ENCODE results near the gene DLG1. TPM values are rescaled to one million over a fixed set of nuclear protein-coding genes. Genes with fewer than 3 reads are reported as not detected.

DLG1 gene
- total RNA-seq, 2 experiments from 2014 or later: 72.2 to 76.6 TPM

- DNase-seq (no peak), ATAC-seq (peak; percentile 44)
- Mint-ChIP-seq H3K36me3 (ENCODE audit: low read depth) (no peaks in the 10 kb centered on the region), H3K4me3 (peak overlapping the region; percentile 20), H3K4me1 (ENCODE audit: low read depth) (peaks cover 21% of the 10 kb centered on the region), H3K27me3 (ENCODE audit: low read depth) (peaks cover 3% of the 10 kb centered on the region), H3K27ac (peak overlapping the region; percentile 36), H3K9me3 (ENCODE audit: insufficient read depth) (no peaks in the 10 kb centered on the region)
- ChIA-PET CTCF (interaction anchor here (1.2 to 1.6 kb wide), 3 partner anchors 8 to 164 kb away, joined by 3 to 7 read pairs (median 3); no protein-coding TSS in a partner anchor), POLR2A (no interaction called here)
Measured at GRCh38 chr3:197023241-197023997, 275.0 kb downstream of the DLG1 start.

GRCh38 chr3:197022405-197023231 lies 275.8 kb downstream of the DLG1 start:
- peak overlapping the region; percentile 20 for H3K4me3 Mint-ChIP-seq
- CTCF ChIA-PET: interaction anchor here (0.9 to 1.6 kb wide), 4 partner anchors 9 to 165 kb away, joined by 3 to 7 read pairs (median 3); no protein-coding TSS in a partner anchor
- ATAC-seq (no peak), DNase-seq (no peak)
- H3K4me1 Mint-ChIP-seq (ENCODE audit: low read depth): peaks cover 19% of the 10 kb centered on the region
- POLR2A ChIA-PET: no interaction called here
- peak overlapping the region; percentile 36 for H3K27ac Mint-ChIP-seq
- H3K36me3 Mint-ChIP-seq (ENCODE audit: low read depth): no peaks in the 10 kb centered on the region
- peaks cover 3% of the 10 kb centered on the region for H3K27me3 Mint-ChIP-seq (ENCODE audit: low read depth)
- no peaks in the 10 kb centered on the region for H3K9me3 Mint-ChIP-seq (ENCODE audit: insufficient read depth)

DNA sequence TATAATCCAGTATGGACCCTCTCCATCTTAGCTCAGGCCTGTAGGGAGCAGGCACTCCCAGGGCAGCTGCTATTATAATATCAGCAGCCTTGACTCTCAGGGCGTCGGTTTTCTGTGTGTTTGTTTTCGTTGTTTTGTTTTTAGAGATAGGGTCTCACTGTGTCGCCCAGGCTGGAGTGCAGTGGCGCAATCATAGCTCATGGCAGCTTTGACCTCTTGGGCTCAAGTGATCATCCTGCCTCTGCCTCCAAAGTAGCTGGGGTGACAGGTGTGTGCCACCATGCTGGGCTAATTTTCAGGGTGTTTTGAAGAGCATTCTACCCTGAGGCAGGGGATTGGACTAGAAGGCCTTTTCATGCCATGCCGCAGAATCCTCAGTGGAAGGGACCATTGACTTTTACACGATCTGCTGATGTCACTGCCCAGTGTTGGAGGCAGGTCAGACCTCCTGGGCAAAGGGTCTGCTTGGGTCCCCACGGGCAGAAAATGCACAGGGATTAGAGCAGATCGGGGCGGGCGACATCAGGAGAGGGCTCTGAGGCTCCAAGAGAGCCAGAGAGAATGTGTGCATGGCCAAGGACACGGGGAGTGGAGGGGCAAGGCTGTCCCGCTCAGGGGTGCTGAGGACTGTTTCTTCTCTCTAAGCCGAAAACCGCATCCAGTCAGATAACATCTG lies 276.5 kb downstream of the DLG1 start:
- Mint-ChIP-seq H3K4me3 (no peak overlapping the region), H3K9me3 (ENCODE audit: insufficient read depth) (no peaks in the 10 kb centered on the region), H3K36me3 (ENCODE audit: low read depth) (no peaks in the 10 kb centered on the region), H3K27me3 (ENCODE audit: low read depth) (peaks cover 3% of the 10 kb centered on the region), H3K4me1 (ENCODE audit: low read depth) (peaks cover 19% of the 10 kb centered on the region), H3K27ac (no peak overlapping the region)
- DNase-seq (no peak), ATAC-seq (no peak)
- ChIA-PET POLR2A (no interaction called here), CTCF (interaction anchor here (0.9 to 1.6 kb wide), 3 partner anchors 10 to 166 kb away, joined by 3 to 7 read pairs (median 3); no protein-coding TSS in a partner anchor)

DNA sequence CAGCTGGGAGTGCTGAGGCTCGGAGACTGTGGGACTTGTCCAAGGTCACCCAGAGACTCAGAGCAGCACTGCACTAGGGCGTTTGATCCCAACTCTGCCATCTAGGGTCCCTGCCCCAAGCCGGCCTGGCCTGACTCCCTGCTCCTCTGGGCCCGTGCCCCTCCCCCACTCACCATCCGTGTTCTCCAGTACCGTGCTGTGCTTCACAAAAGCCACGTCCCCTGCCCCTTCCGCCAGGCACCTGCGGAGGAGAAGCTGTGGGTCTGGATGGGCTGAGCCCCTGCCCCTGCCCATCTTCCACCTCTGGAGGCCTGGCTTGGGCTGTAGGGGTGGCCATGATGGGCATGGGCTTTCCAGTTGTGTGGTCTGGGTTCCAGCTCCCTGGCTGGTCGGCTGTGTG lies 277.2 kb downstream of the DLG1 start:
- Mint-ChIP-seq H3K27ac (no peak overlapping the region), H3K4me3 (no peak overlapping the region), H3K9me3 (ENCODE audit: insufficient read depth) (no peaks in the 10 kb centered on the region), H3K36me3 (ENCODE audit: low read depth) (no peaks in the 10 kb centered on the region), H3K4me1 (ENCODE audit: low read depth) (peaks cover 19% of the 10 kb centered on the region), H3K27me3 (ENCODE audit: low read depth) (peaks cover 3% of the 10 kb centered on the region)
- ChIA-PET CTCF (interaction anchor here (1.5 kb wide), 1 partner anchor 8 kb away, joined by 7 read pairs; no protein-coding TSS in a partner anchor), POLR2A (no interaction called here)
- ATAC-seq: no peak
- DNase-seq: no peak

- no peak overlapping the region for H3K4me3 Mint-ChIP-seq
- ChIA-PET POLR2A (interaction anchor here (0.6 to 1.4 kb wide), 2 partner anchors 12 to 17 kb away, joined by 3 to 5 read pairs; no protein-coding TSS in a partner anchor), CTCF (interaction anchor here (0.9 kb wide), 1 partner anchor 9 kb away, joined by 3 read pairs; no protein-coding TSS in a partner anchor)
- peaks cover 3% of the 10 kb centered on the region for H3K27me3 Mint-ChIP-seq (ENCODE audit: low read depth)
- no peaks in the 10 kb centered on the region for H3K36me3 Mint-ChIP-seq (ENCODE audit: low read depth)
- ATAC-seq (no peak), DNase-seq (no peak)
- no peak overlapping the region for H3K27ac Mint-ChIP-seq
- H3K4me1 Mint-ChIP-seq (ENCODE audit: low read depth): peaks cover 19% of the 10 kb centered on the region
- H3K9me3 Mint-ChIP-seq (ENCODE audit: insufficient read depth): no peaks in the 10 kb centered on the region
Measured at GRCh38 chr3:197019535-197019934, 278.9 kb downstream of the DLG1 start.

GRCh38 chr3:197019021-197019420 lies 279.4 kb downstream of the DLG1 start:
- Mint-ChIP-seq H3K27ac (no peak overlapping the region), H3K4me3 (no peak overlapping the region), H3K27me3 (ENCODE audit: low read depth) (peaks cover 3% of the 10 kb centered on the region), H3K4me1 (ENCODE audit: low read depth) (peaks cover 19% of the 10 kb centered on the region), H3K36me3 (ENCODE audit: low read depth) (no peaks in the 10 kb centered on the region), H3K9me3 (ENCODE audit: insufficient read depth) (no peaks in the 10 kb centered on the region)
- ChIA-PET CTCF (interaction anchor here (0.9 to 1.1 kb wide), 2 partner anchors 9 to 10 kb away, joined by 3 to 4 read pairs; partner anchors contain the start of gene MELTF), POLR2A (interaction anchor here (0.6 to 1.4 kb wide), 2 partner anchors 12 to 16 kb away, joined by 3 to 5 read pairs; no protein-coding TSS in a partner anchor)
- no peak for ATAC-seq
- DNase-seq: no peak

DNA sequence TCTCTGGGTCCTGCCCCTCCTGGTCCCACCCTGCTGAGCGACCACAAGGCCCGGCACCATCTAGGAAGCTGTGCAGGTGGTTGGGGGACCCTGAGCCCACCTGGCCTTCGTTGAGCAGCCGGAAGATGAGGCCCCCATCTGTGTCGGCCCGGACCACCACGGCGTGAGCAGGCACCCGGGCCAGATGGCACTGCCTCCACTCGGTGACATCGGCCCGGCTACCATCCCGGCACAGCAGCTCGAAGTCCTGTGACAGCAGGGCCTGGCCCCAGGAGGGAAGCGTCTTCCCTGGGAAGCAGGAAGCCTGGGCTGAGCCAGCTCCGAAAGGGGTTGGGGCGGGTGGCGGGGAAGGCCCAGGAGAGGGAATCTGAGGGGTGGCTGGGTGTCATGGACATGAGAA lies 281.4 kb downstream of the DLG1 start:
- DNase-seq (no peak), ATAC-seq (no peak)
- Mint-ChIP-seq H3K27me3 (ENCODE audit: low read depth) (peaks cover 3% of the 10 kb centered on the region), H3K4me3 (no peak overlapping the region), H3K36me3 (ENCODE audit: low read depth) (no peaks in the 10 kb centered on the region), H3K4me1 (ENCODE audit: low read depth) (no peaks in the 10 kb centered on the region), H3K27ac (no peak overlapping the region), H3K9me3 (ENCODE audit: insufficient read depth) (no peaks in the 10 kb centered on the region)
- ChIA-PET POLR2A (interaction anchor here (0.8 kb wide), 1 partner anchor 74 kb away, joined by 3 read pairs; no protein-coding TSS in a partner anchor), CTCF (interaction anchor here (0.8 kb wide), 1 partner anchor 13 kb away, joined by 3 read pairs; no protein-coding TSS in a partner anchor)

GRCh38 chr3:197015790-197016736 lies 282.3 kb downstream of the DLG1 start:
- POLR2A ChIA-PET: interaction anchor here (0.8 kb wide), 1 partner anchor 75 kb away, joined by 3 read pairs; no protein-coding TSS in a partner anchor
- ATAC-seq (no peak), DNase-seq (no peak)
- Mint-ChIP-seq H3K27ac (no peak overlapping the region), H3K27me3 (ENCODE audit: low read depth) (peaks cover 3% of the 10 kb centered on the region), H3K4me1 (ENCODE audit: low read depth) (no peaks in the 10 kb centered on the region), H3K4me3 (no peak overlapping the region), H3K9me3 (ENCODE audit: insufficient read depth) (no peaks in the 10 kb centered on the region), H3K36me3 (ENCODE audit: low read depth) (no peaks in the 10 kb centered on the region)
- CTCF ChIA-PET: no interaction called here

DNA sequence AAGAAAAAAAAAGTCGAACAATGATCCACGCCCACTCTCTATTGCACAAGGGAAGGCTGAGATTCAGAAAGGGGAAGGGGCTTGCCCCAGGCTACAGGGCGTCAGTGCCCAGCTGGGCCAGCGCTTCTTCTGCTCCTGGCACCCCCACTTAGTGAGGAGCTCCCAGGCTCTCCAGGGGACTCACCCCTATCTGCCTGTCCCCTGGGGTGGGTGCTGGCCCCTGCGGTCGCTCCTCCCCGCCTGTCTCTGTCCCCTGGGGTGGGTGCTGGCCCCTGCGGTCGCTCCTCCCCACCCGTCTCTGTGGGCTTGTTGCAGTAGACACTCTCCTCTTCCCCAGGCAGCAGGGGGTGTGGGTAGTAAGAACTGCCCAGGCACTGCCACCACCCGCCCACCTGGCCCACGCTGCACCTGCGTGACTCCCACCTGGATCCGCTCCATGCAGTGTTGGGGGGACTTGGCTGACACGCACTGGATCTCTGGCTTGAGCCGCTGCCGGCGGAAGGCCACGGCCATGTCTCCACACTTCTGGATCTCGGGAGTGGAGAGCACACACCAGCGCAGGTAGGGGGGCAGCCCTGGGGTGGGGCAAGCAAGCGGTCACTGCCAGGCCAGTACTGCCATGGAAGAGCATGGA lies 283.4 kb downstream of the DLG1 start:
- Mint-ChIP-seq H3K4me1 (ENCODE audit: low read depth) (no peaks in the 10 kb centered on the region), H3K9me3 (ENCODE audit: insufficient read depth) (no peaks in the 10 kb centered on the region), H3K36me3 (ENCODE audit: low read depth) (no peaks in the 10 kb centered on the region), H3K27ac (no peak overlapping the region), H3K27me3 (ENCODE audit: low read depth) (peaks cover 3% of the 10 kb centered on the region), H3K4me3 (no peak overlapping the region)
- ATAC-seq (no peak), DNase-seq (no peak)
- ChIA-PET CTCF (no interaction called here), POLR2A (no interaction called here)

- no peak overlapping the region for H3K4me3 Mint-ChIP-seq
- no peaks in the 10 kb centered on the region for H3K4me1 Mint-ChIP-seq (ENCODE audit: low read depth)
- no peak overlapping the region for H3K27ac Mint-ChIP-seq
- H3K36me3 Mint-ChIP-seq (ENCODE audit: low read depth): no peaks in the 10 kb centered on the region
- DNase-seq (no peak), ATAC-seq (no peak)
- POLR2A ChIA-PET: no interaction called here
- no peaks in the 10 kb centered on the region for H3K9me3 Mint-ChIP-seq (ENCODE audit: insufficient read depth)
- CTCF ChIA-PET: no interaction called here
- H3K27me3 Mint-ChIP-seq (ENCODE audit: low read depth): no peaks in the 10 kb centered on the region
Measured at GRCh38 chr3:197014024-197014423, 284.4 kb downstream of the DLG1 start.

Measured in activated CD8-positive, alpha-beta T cell treated with anti-CD3 and anti-CD28 coated beads, Interleukin-2, amount 10 ng/mL, durations not matched to agents 7 days and 5 days (primary cell).